Ascending aorta (tissue), 2 donors: ENCODE measurements around the gene MAML3. TPM values are rescaled to one million over a fixed set of nuclear protein-coding genes. Genes with fewer than 3 reads are reported as not detected.

ENCODE experiments used
- DNase-seq, 2 donors: peaks; one replicate each; pipeline ENCODE4 v3.0.0-alpha.2; 2019; ENCODE audit warnings: low spot score in 2 of 2
- H3K27ac ChIP-seq, 2 donors: fragments of 200-600 bp; sonication (generic); one replicate each; pipeline ENCODE4 v1.5.1; 2016 to 2017; ENCODE audit warnings: mild to moderate bottlenecking in 1 of 2
- H3K27me3 ChIP-seq: fragments of 200-600 bp; sonication (generic); one replicate; pipeline ENCODE4 v1.5.1; 2017
- H3K36me3 ChIP-seq, 2 donors: fragments of 200-600 bp; sonication (generic); one replicate each; pipeline ENCODE4 v1.5.1; 2016
- H3K4me1 ChIP-seq, 2 donors: fragments of 200-600 bp; sonication (generic); one replicate each; pipeline ENCODE4 v1.5.1; 2016 to 2017; ENCODE audit warnings: mild to moderate bottlenecking in 1 of 2
- H3K4me3 ChIP-seq, 2 donors: fragments of 200-600 bp; sonication (generic); one replicate each; pipeline ENCODE4 v1.5.1; 2016 to 2017; ENCODE audit warnings: mild to moderate bottlenecking in 1 of 2
- H3K9me3 ChIP-seq, 2 donors: fragments of 200-600 bp; sonication (generic); one replicate each; pipeline ENCODE4 v1.5.1; 2016
- CTCF ChIP-seq, 3 experiments: fragments of 200-600 bp in 2 of 3; fragments of 450-650 bp in 1 of 3; sonication (generic) in 2 of 3; IDR thresholded peaks; one replicate each; pipeline ENCODE4 v1.5.1; 2016 to 2019; ENCODE audit warnings: antibody characterized with exemption in 3 of 3, mild to moderate bottlenecking in 1 of 3, moderate library complexity in 1 of 3
- intact Hi-C: fragments of 100-400 bp; cut with DNase I; formaldehyde crosslinking; loops from one replicate; pipeline ENCODE4 v1.15.1; 2023
- total RNA-seq: library from RNA; depleted of rRNA; stranded (reverse); fragments of >200 nt; gene quantifications from one replicate; pipeline ENCODE4 v1.1.0, GENCODE V29; 2016

The MAML3 gene
- total RNA-seq, 1 donor from 2014 or later = 4.7 TPM

GRCh38 chr4:140027101-140027500 lies 126.9 kb downstream of the MAML3 start:
- no peaks in the 10 kb centered on the region for H3K27me3 ChIP-seq
- no peaks in the 10 kb centered on the region for H3K9me3 ChIP-seq
- no peak for TF ChIP-seq CTCF (IDR thresholded peaks at IDR 0.05)
- DNase-seq = no peak
- H3K36me3 ChIP-seq = no peaks in the 10 kb centered on the region
- H3K4me3 ChIP-seq = no peak overlapping the region
- no peak overlapping the region for H3K27ac ChIP-seq
- intact Hi-C loops = no loop called here
- H3K4me1 ChIP-seq = no peaks in the 10 kb centered on the region

GRCh38 chr4:140025470-140025869 lies 128.5 kb downstream of the MAML3 start:
- peaks cover 0 to 3% of the 10 kb centered on the region in 2 donors for H3K4me1 ChIP-seq
- no peaks in the 10 kb centered on the region for H3K9me3 ChIP-seq
- no peak for TF ChIP-seq CTCF (IDR thresholded peaks at IDR 0.05)
- H3K27me3 ChIP-seq = no peaks in the 10 kb centered on the region
- DNase-seq = no peak
- intact Hi-C loops = no loop called here
- H3K27ac ChIP-seq = no peak overlapping the region
- H3K4me3 ChIP-seq = no peak overlapping the region
- H3K36me3 ChIP-seq = no peaks in the 10 kb centered on the region

GRCh38 chr4:140020457-140021361 lies 133.3 kb downstream of the MAML3 start:
- Histone ChIP-seq H3K4me3 (no peak overlapping the region), H3K36me3 (no peaks in the 10 kb centered on the region), H3K27ac (no peak overlapping the region), H3K4me1 (peaks cover 0 to 6% of the 10 kb centered on the region in 2 donors), H3K27me3 (no peaks in the 10 kb centered on the region), H3K9me3 (no peaks in the 10 kb centered on the region)
- TF ChIP-seq CTCF (IDR thresholded peaks at IDR 0.05) = no peak
- intact Hi-C loops = no loop called here
- no peak for DNase-seq

- Histone ChIP-seq H3K36me3 (no peaks in the 10 kb centered on the region), H3K4me1 (peaks cover 0 to 6% of the 10 kb centered on the region in 2 donors), H3K27me3 (no peaks in the 10 kb centered on the region), H3K4me3 (no peak overlapping the region), H3K9me3 (peaks cover 0 to 8% of the 10 kb centered on the region in 2 donors), H3K27ac (no peak overlapping the region)
- TF ChIP-seq CTCF (IDR thresholded peaks at IDR 0.05) = no peak
- intact Hi-C loops = no loop called here
- no peak for DNase-seq
Measured at GRCh38 chr4:140019619-140020347, 134.2 kb downstream of the MAML3 start.

GRCh38 chr4:140018931-140019618 lies 134.9 kb downstream of the MAML3 start:
- Histone ChIP-seq H3K4me1 (peaks cover 0 to 6% of the 10 kb centered on the region in 2 donors), H3K27ac (no peak overlapping the region), H3K4me3 (no peak overlapping the region), H3K9me3 (peaks cover 0 to 8% of the 10 kb centered on the region in 2 donors), H3K27me3 (no peaks in the 10 kb centered on the region), H3K36me3 (no peaks in the 10 kb centered on the region)
- TF ChIP-seq CTCF (IDR thresholded peaks at IDR 0.05) = no peak
- no peak for DNase-seq
- intact Hi-C loops = no loop called here
